ENCODE measurements around the gene IL12RB2. TPM values are rescaled to one million over a fixed set of nuclear protein-coding genes. Genes with fewer than 3 reads are reported as not detected.
A peak's percentile ranks its signal among the peaks of the same experiment; 100 is the strongest.

The IL12RB2 gene
- total and polyA plus RNA-seq, 7 donors, result 0.13 to 9.5 (median 3.3) TPM

DNA sequence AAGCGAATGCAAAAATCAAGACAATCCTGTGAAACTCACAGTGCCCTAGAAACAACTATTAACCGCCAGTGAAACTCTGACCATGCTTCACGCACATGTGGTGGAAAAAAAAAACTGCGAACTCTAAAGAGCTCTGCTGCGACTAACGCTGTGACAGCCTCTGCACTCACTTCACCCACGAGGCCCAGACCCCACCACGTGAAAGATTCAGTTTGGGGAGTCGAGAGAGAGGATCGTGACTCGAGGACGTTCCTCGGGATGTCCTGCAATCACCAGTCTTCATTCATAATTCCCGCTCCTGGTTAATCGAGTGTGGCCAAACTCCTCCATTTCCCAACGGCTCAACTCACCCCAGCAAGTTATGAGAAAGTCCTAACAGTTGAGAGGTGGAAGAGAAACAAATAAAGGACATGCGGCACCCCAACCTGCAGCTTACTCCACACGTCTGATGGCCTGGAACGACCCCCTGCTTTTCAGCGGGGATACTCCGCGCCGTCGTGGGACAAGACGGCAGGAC is 121.4 kb downstream of the IL12RB2 start:
- peaks cover 52% of the 10 kb centered on the region for H3K4me1 ChIP-seq
- peak in 1 of 4 donors; percentile 4 for ATAC-seq

GRCh38 chr1:67429528-67430357 is 122.1 kb downstream of the IL12RB2 start:
- Histone ChIP-seq H3K27me3 (ENCODE audit: insufficient read depth in 3 of 3, low read length in 2 of 3) (no peaks in the 10 kb centered on the region), H3K36me3 (ENCODE audit: insufficient read depth in 1 of 2, low read depth in 1 of 2) (peaks cover 7 to 15% of the 10 kb centered on the region in 2 donors), H3K4me3 (peak overlapping the region; percentile 89), H3K4me1 (peaks cover 55% of the 10 kb centered on the region), H3K27ac (peak overlapping the region; percentile 91), H3K9me3 (no peaks in the 10 kb centered on the region)
- 0% methylated on average over 55 to 69 of the region's 69 CpGs for WGBS, 3 donors
- intact Hi-C loops (cut with DNase I), result no loop called here
- DNase-seq (peak; percentile 33 to 66), ATAC-seq (peak; percentile 5 to 34 (median 10))
- TF ChIP-seq, protein P1, sequence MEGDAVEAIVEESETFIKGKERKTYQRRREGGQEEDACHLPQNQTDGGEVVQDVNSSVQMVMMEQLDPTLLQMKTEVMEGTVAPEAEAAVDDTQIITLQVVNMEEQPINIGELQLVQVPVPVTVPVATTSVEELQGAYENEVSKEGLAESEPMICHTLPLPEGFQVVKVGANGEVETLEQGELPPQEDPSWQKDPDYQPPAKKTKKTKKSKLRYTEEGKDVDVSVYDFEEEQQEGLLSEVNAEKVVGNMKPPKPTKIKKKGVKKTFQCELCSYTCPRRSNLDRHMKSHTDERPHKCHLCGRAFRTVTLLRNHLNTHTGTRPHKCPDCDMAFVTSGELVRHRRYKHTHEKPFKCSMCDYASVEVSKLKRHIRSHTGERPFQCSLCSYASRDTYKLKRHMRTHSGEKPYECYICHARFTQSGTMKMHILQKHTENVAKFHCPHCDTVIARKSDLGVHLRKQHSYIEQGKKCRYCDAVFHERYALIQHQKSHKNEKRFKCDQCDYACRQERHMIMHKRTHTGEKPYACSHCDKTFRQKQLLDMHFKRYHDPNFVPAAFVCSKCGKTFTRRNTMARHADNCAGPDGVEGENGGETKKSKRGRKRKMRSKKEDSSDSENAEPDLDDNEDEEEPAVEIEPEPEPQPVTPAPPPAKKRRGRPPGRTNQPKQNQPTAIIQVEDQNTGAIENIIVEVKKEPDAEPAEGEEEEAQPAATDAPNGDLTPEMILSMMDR (IDR thresholded peaks at IDR 0.05), result no peak

More for the DNA sequence above, 121.4 kb downstream of the IL12RB2 start:
- DNase-seq, result no peak
- peak overlapping the region; percentile 91 for H3K27ac ChIP-seq
- TF ChIP-seq, protein P1 (IDR thresholded peaks at IDR 0.05), result no peak
- peaks cover 7 to 22% of the 10 kb centered on the region in 2 donors for H3K36me3 ChIP-seq (ENCODE audit: insufficient read depth in 1 of 2, low read depth in 1 of 2)
- whole genome bisulfite sequencing, 3 donors, result 0 to 2% (median 0%) methylated on average over 25 of the region's 25 CpGs
- peak overlapping the region; percentile 89 for H3K4me3 ChIP-seq
- H3K27me3 ChIP-seq (ENCODE audit: insufficient read depth in 3 of 3, low read length in 2 of 3), result no peaks in the 10 kb centered on the region
- no peaks in the 10 kb centered on the region for H3K9me3 ChIP-seq
- intact Hi-C loops (cut with DNase I), result no loop called here

DNA sequence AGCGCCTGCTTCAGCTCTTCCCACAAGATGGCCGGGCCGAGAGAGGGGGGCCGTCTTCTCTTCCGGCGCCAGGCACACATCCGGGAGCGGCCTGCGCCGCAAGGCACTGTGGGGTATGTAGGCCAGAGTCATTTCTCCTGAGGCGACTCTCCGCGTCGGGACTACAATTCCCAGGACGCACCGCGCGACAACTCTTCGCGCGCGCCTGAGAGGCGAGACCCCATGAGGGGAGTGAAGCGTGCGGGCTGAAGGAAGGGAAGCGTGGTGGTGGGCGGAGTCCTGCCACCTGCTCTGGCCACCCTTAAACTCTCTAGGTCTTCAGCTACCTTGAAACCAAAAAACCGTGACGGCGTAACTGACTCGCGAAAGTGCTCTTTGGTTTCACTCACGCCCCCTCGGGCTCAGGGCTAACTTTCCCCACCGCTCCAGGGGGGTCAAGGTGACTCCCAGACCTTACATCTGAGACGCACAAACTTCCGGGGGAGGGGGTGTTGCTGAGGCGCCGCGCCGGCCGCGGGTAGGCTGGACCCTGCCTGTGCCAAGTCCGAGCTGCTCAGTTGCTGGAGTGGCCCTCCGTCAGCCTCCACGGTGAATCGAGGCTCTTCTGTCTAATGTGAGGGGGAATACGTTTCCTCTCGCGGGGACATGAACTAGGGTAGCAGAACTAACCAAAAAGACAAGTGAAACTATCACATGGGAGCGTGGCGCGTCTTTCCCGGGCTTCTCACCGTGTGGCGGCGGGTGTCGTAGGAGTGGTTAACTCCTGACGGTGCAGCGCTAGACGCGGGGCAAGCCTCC is 122.9 kb downstream of the IL12RB2 start, which contains the start of gene SERBP1:
Gene SERBP1, minus strand, starts transcription at position 45 of the 798 bp plus-strand sequence. CDS start 102 bp downstream, outside the sequence.
- 0% methylated on average over 60 to 62 of the region's 62 CpGs for WGBS, 3 donors
- TF ChIP-seq, protein P1 (IDR thresholded peaks at IDR 0.05), result no peak
- Histone ChIP-seq H3K4me3 (peak within 1 kb of the TSS; percentile 89), H3K27me3 (ENCODE audit: insufficient read depth in 3 of 3, low read length in 2 of 3) (no peaks in the 10 kb centered on the region), H3K4me1 (peaks cover 51% of the 10 kb centered on the region), H3K36me3 (ENCODE audit: insufficient read depth in 1 of 2, low read depth in 1 of 2) (peaks cover 7% of the 10 kb centered on the region in 2 donors), H3K9me3 (no peaks in the 10 kb centered on the region), H3K27ac (peak within 1 kb of the TSS; percentile 91)
- intact Hi-C loops (cut with DNase I), result no loop called here
- peak; percentile 96 to 98 for DNase-seq
- peak; percentile 94 to 97 (median 94) for ATAC-seq

- no peaks in the 10 kb centered on the region for H3K9me3 ChIP-seq
- no peaks in the 10 kb centered on the region for H3K27me3 ChIP-seq (ENCODE audit: insufficient read depth in 3 of 3, low read length in 2 of 3)
- WGBS, 3 donors, result 16 to 19% (median 17%) methylated on average over 12 of the region's 12 CpGs
- peak overlapping the region; percentile 89 for H3K4me3 ChIP-seq
- intact Hi-C loops (cut with DNase I), result no loop called here
- peaks cover 44% of the 10 kb centered on the region for H3K4me1 ChIP-seq
- DNase-seq (no peak), ATAC-seq (no peak)
- TF ChIP-seq, protein P1 (IDR thresholded peaks at IDR 0.05), result no peak
- H3K36me3 ChIP-seq (ENCODE audit: insufficient read depth in 1 of 2, low read depth in 1 of 2), result peaks cover 0 to 2% of the 10 kb centered on the region in 2 donors
- H3K27ac ChIP-seq, result peak overlapping the region; percentile 91
Observed at GRCh38 chr1:67431156-67431765, 123.6 kb downstream of the IL12RB2 start.
